ENCODE data around the gene EZR. TPM values are rescaled to one million over a fixed set of nuclear protein-coding genes. Genes with fewer than 3 reads are reported as not detected.
A peak's percentile ranks its signal among the peaks of the same experiment; 100 is the strongest.

The EZR gene
- total and polyA plus RNA-seq, 2 of the 8 experiments (the other 6 are each of a cell fraction or from before 2014, with no cell fraction given), result 122 to 286 TPM

GRCh38 chr6:158804207-158804606 lies 15.0 kb downstream of the EZR start:
- peaks cover 0 to 35% (median 6%) of the 10 kb centered on the region in 4 experiments; a peak in 6 of 8 replicates for H3K36me3 ChIP-seq (ENCODE audit: control insufficient read depth in 2 of 4, insufficient read depth in 4 of 4, low read length in 3 of 4)
- no peak overlapping the region for H3K23ac ChIP-seq (ENCODE audit: insufficient read length)
- H4K8ac ChIP-seq (ENCODE audit: extremely low read depth, insufficient read depth, low read length), result no peak overlapping the region
- TF ChIP-seq CEBPB (IDR thresholded peaks at IDR 0.05; ENCODE audit: low read depth, low read length), result no peak
- 0 out of 3 replicates have a peak, but pooled peaks of 1 of the 2 experiments have one; percentile 1 for TF ChIP-seq POLR2A (IDR thresholded peaks at IDR 0.05; ENCODE audit: control extremely low read depth in 1 of 2, low read depth in 2 of 2, low read length in 2 of 2)
- H2AK5ac ChIP-seq (ENCODE audit: low read depth, low read length), result no peak overlapping the region
- FAIRE-seq (no peak), DNase-seq (ENCODE audit: low read depth in 1 of 2, low spot score in 2 of 2) (no peak)
- no peak overlapping the region for H4K5ac ChIP-seq (ENCODE audit: insufficient read length, low read depth, low read length)
- H3K4ac ChIP-seq (replicated peaks; ENCODE audit: insufficient read length, low read depth, low read length), result no peak overlapping the region
- H3K56ac ChIP-seq (replicated peaks; ENCODE audit: insufficient read length, low read depth, low read length), result no peak overlapping the region
- no peak overlapping the region for H2BK15ac ChIP-seq (ENCODE audit: low read length)
- H2BK120ac ChIP-seq (replicated peaks; ENCODE audit: low read depth, low read length), result no peak overlapping the region
- no peak overlapping the region for H2BK20ac ChIP-seq (ENCODE audit: low read length)
- H2BK12ac ChIP-seq (ENCODE audit: low read depth, low read length), result no peak overlapping the region
- H3K9me3 ChIP-seq (ENCODE audit: insufficient read depth in 2 of 2, low read depth in 1 of 2, low read length in 1 of 2), result no peaks in the 10 kb centered on the region
- H3K4me2 ChIP-seq (ENCODE audit: insufficient read depth in 1 of 2, low read depth in 2 of 2, low read length in 2 of 2), result no peak overlapping the region; a peak in 1 of 4 replicates
- H2BK5ac ChIP-seq (ENCODE audit: low read depth, low read length), result no peak overlapping the region
- H3K79me1 ChIP-seq (ENCODE audit: low read depth, low read length), result peaks cover 3% of the 10 kb centered on the region; the same call in 1 of the 2 replicates
- H3K4me1 ChIP-seq (replicated peaks in 1 of 4; ENCODE audit: control insufficient read depth in 3 of 4, insufficient read depth in 4 of 4, low read length in 3 of 4), result peaks cover 16 to 38% (median 25%) of the 10 kb centered on the region in 4 experiments
- H3K9ac ChIP-seq (replicated peaks in 1 of 4; ENCODE audit: extremely low read depth in 1 of 4, low read depth in 3 of 4, low read length in 3 of 4), result no peak overlapping the region
- H3K79me2 ChIP-seq (ENCODE audit: control insufficient read depth in 1 of 2, insufficient read depth in 2 of 2, low read length in 2 of 2), result peaks cover 71 to 97% of the 10 kb centered on the region in 2 experiments
- no peak overlapping the region for H3K18ac ChIP-seq (ENCODE audit: extremely low read depth, low read length)
- H4K20me1 ChIP-seq (replicated peaks in 1 of 2; ENCODE audit: control insufficient read depth in 1 of 2, insufficient read depth in 2 of 2, low read length in 2 of 2), result peaks cover 44 to 50% of the 10 kb centered on the region in 2 experiments
- no peaks in the 10 kb centered on the region for H3K23me2 ChIP-seq (ENCODE audit: low read depth, low read length)
- H4K91ac ChIP-seq (replicated peaks; ENCODE audit: insufficient read length, low read length), result no peak overlapping the region
- H2AFZ ChIP-seq (ENCODE audit: low read length), result no peak overlapping the region
- H3K4me3 ChIP-seq (ENCODE audit: extremely low read depth in 1 of 4, insufficient read depth in 2 of 4, low read depth in 3 of 4, low read length in 4 of 4), result no peak overlapping the region
- ChIA-PET CTCF (ENCODE audit: partially characterized antibody) (interaction anchor here (0.6 to 1.4 kb wide), 4 partner anchors 8 to 168 kb away, joined by 3 to 11 read pairs (median 4); no protein-coding TSS in a partner anchor), POLR2A (ENCODE audit: partially characterized antibody) (interaction anchor here (0.7 to 1.6 kb wide), 8 partner anchors 8 to 166 kb away, joined by 3 to 9 read pairs (median 4); partner anchors contain the start of gene EZR)
- H3K27ac ChIP-seq (ENCODE audit: low read depth, low read length), result no peak overlapping the region
- H3K27me3 ChIP-seq (replicated peaks in 1 of 4; ENCODE audit: control insufficient read depth in 3 of 4, extremely low read depth in 1 of 4, insufficient read depth in 3 of 4, low read length in 3 of 4), result no peaks in the 10 kb centered on the region
- no peak overlapping the region for H3K14ac ChIP-seq (ENCODE audit: insufficient read length)
